ENCODE data around the gene ARPC1A. TPM values are rescaled to one million over a fixed set of nuclear protein-coding genes. Genes with fewer than 3 reads are reported as not detected.

The ARPC1A gene
- polyA plus RNA-seq, 1 donor from 2014 or later: 154 TPM

- TF ChIP-seq REST (IDR thresholded peaks at IDR 0.05; ENCODE audit: borderline replicate concordance) (no peak), CTCF (IDR thresholded peaks at IDR 0.05; ENCODE audit: poor library complexity, severe bottlenecking) (no peak)
- Histone ChIP-seq H3K9me2 (ENCODE audit: insufficient read depth, low read length) (no peaks in the 10 kb centered on the region), H3K4me2 (ENCODE audit: low read length) (no peak overlapping the region), H4K20me1 (ENCODE audit: insufficient read depth) (no peaks in the 10 kb centered on the region), H3K9me3 (ENCODE audit: low read length) (no peaks in the 10 kb centered on the region), H3K9ac (ENCODE audit: low read length) (no peak overlapping the region), H3K27ac (ENCODE audit: low read length) (no peak overlapping the region), H2AFZ (ENCODE audit: low read depth, low read length) (no peak overlapping the region), H3K79me2 (replicated peaks; ENCODE audit: insufficient read depth, low read length) (no peaks in the 10 kb centered on the region), H3K27me3 (ENCODE audit: insufficient read depth, low read depth, low read length) (no peaks in the 10 kb centered on the region), H3F3A (ENCODE audit: insufficient read depth, low read length, poor library complexity, severe bottlenecking) (no peaks in the 10 kb centered on the region), H3K36me3 (ENCODE audit: insufficient read depth, low read length) (no peaks in the 10 kb centered on the region), H3K4me3 (ENCODE audit: low read length) (no peak overlapping the region)
These were observed 62.2 kb downstream of the ARPC1A start for GRCh38 chr7:99387912-99388311.

- H3K4me3 ChIP-seq (ENCODE audit: low read length): no peak overlapping the region
- H3K79me2 ChIP-seq (replicated peaks; ENCODE audit: insufficient read depth, low read length): no peaks in the 10 kb centered on the region
- no peak overlapping the region for H2AFZ ChIP-seq (ENCODE audit: low read depth, low read length)
- H3K27ac ChIP-seq (ENCODE audit: low read length): no peak overlapping the region
- no peaks in the 10 kb centered on the region for H4K20me1 ChIP-seq (ENCODE audit: insufficient read depth)
- no peaks in the 10 kb centered on the region for H3F3A ChIP-seq (ENCODE audit: insufficient read depth, low read length, poor library complexity, severe bottlenecking)
- no peaks in the 10 kb centered on the region for H3K36me3 ChIP-seq (ENCODE audit: insufficient read depth, low read length)
- H3K9ac ChIP-seq (ENCODE audit: low read length): no peak overlapping the region
- no peaks in the 10 kb centered on the region for H3K9me3 ChIP-seq (ENCODE audit: low read length)
- H3K27me3 ChIP-seq (ENCODE audit: insufficient read depth, low read depth, low read length): no peaks in the 10 kb centered on the region
- TF ChIP-seq CTCF (IDR thresholded peaks at IDR 0.05; ENCODE audit: poor library complexity, severe bottlenecking) (no peak), TAF1 (IDR thresholded peaks at IDR 0.05; ENCODE audit: low read depth) (no peak), RAD21 (conservative IDR thresholded peaks at IDR 0.05) (no peak)
- no peaks in the 10 kb centered on the region for H3K9me2 ChIP-seq (ENCODE audit: insufficient read depth, low read length)
- H3K4me2 ChIP-seq (ENCODE audit: low read length): no peak overlapping the region
These were observed 64.1 kb downstream of the ARPC1A start for GRCh38 chr7:99389772-99390171.

- Histone ChIP-seq H3K27ac (ENCODE audit: low read length) (no peak overlapping the region), H3F3A (ENCODE audit: insufficient read depth, low read length, poor library complexity, severe bottlenecking) (no peaks in the 10 kb centered on the region), H4K20me1 (ENCODE audit: insufficient read depth) (no peaks in the 10 kb centered on the region), H3K9ac (ENCODE audit: low read length) (no peak overlapping the region), H3K36me3 (ENCODE audit: insufficient read depth, low read length) (no peaks in the 10 kb centered on the region), H3K4me2 (ENCODE audit: low read length) (no peak overlapping the region), H3K4me3 (ENCODE audit: low read length) (no peak overlapping the region), H3K79me2 (replicated peaks; ENCODE audit: insufficient read depth, low read length) (no peaks in the 10 kb centered on the region), H2AFZ (ENCODE audit: low read depth, low read length) (no peak overlapping the region), H3K27me3 (ENCODE audit: insufficient read depth, low read depth, low read length) (no peaks in the 10 kb centered on the region), H3K9me3 (ENCODE audit: low read length) (no peaks in the 10 kb centered on the region), H3K9me2 (ENCODE audit: insufficient read depth, low read length) (no peaks in the 10 kb centered on the region)
- TF ChIP-seq TAF1 (IDR thresholded peaks at IDR 0.05; ENCODE audit: low read depth) (no peak), EZH2 (IDR thresholded peaks at IDR 0.05; ENCODE audit: borderline replicate concordance, insufficient read depth, low read length, poor library complexity, severe bottlenecking) (no peak), CTCF (IDR thresholded peaks at IDR 0.05; ENCODE audit: poor library complexity, severe bottlenecking) (no peak), RAD21 (conservative IDR thresholded peaks at IDR 0.05) (no peak), REST (IDR thresholded peaks at IDR 0.05; ENCODE audit: borderline replicate concordance) (no peak)
These were observed 65.4 kb downstream of the ARPC1A start for GRCh38 chr7:99390941-99391602.

Measured in neural cell (in vitro differentiated cells).